Activated CD8-positive, alpha-beta T cell treated with anti-CD3 and anti-CD28 coated beads for 36 hours (primary cell): ENCODE measurements around the gene GPR176. TPM values are rescaled to one million over a fixed set of nuclear protein-coding genes. Genes with fewer than 3 reads are reported as not detected.

Experiments used
- ATAC-seq: fragments of 200-7000 bp; cut with Tn5 transposase; one replicate; pipeline ENCODE4 v1.10.0; 2021; ENCODE audit warnings: mild to moderate bottlenecking, moderate library complexity
- CTCF ChIA-PET: fragments of 350-600 bp; sonication (Branson Sonifier 250); formaldehyde crosslinking; loops from one replicate; lab custom pipeline; 2021; ENCODE audit warnings: antibody characterized with exemption; lab: Charles Lee
- POLR2A ChIA-PET: fragments of 350-600 bp; sonication (Branson Sonifier 250); formaldehyde crosslinking; loops from one replicate; lab custom pipeline; 2021; ENCODE audit warnings: antibody characterized with exemption; lab: Charles Lee
- DNase-seq: peaks from one replicate; pipeline ENCODE4 v3.0.0-alpha.2; 2020
- H3K27ac Mint-ChIP-seq: one replicate; pipeline ENCODE4 v1.8.0; 2021; ENCODE audit warnings: mild to moderate bottlenecking, mixed read lengths
- H3K27me3 Mint-ChIP-seq: one replicate; pipeline ENCODE4 v1.8.0; 2021; ENCODE audit warnings: mixed read lengths
- H3K36me3 Mint-ChIP-seq: one replicate; pipeline ENCODE4 v1.8.0; 2021; ENCODE audit warnings: low read depth, mixed read lengths
- H3K4me1 Mint-ChIP-seq: one replicate; pipeline ENCODE4 v1.8.0; 2021; ENCODE audit warnings: low read depth, mixed read lengths
- H3K4me3 Mint-ChIP-seq: one replicate; pipeline ENCODE4 v1.8.0; 2021; ENCODE audit warnings: mild to moderate bottlenecking, moderate library complexity, mixed read lengths
- H3K9me3 Mint-ChIP-seq: one replicate; pipeline ENCODE4 v1.8.0; 2021; ENCODE audit warnings: mixed read lengths
- intact Hi-C: fragments of 100-400 bp; cut with micrococcal nuclease; formaldehyde crosslinking; loops from one replicate; pipeline ENCODE4 v1.10.0; 2022
- total RNA-seq, 2 experiments: library from RNA; stranded (reverse); gene quantifications; one replicate each; pipeline ENCODE4 v1.2.3, GENCODE V29; 2021
- TF ChIP-seq, protein P1 (sequence below): fragments of 200-600 bp; IDR thresholded peaks from one replicate; pipeline ENCODE4 v1.8.0; 2022; ENCODE audit warnings: antibody characterized with exemption, mild to moderate bottlenecking

Gene GPR176
- total RNA-seq, 2 experiments from 2014 or later, result 0.13 to 0.16 TPM

DNA sequence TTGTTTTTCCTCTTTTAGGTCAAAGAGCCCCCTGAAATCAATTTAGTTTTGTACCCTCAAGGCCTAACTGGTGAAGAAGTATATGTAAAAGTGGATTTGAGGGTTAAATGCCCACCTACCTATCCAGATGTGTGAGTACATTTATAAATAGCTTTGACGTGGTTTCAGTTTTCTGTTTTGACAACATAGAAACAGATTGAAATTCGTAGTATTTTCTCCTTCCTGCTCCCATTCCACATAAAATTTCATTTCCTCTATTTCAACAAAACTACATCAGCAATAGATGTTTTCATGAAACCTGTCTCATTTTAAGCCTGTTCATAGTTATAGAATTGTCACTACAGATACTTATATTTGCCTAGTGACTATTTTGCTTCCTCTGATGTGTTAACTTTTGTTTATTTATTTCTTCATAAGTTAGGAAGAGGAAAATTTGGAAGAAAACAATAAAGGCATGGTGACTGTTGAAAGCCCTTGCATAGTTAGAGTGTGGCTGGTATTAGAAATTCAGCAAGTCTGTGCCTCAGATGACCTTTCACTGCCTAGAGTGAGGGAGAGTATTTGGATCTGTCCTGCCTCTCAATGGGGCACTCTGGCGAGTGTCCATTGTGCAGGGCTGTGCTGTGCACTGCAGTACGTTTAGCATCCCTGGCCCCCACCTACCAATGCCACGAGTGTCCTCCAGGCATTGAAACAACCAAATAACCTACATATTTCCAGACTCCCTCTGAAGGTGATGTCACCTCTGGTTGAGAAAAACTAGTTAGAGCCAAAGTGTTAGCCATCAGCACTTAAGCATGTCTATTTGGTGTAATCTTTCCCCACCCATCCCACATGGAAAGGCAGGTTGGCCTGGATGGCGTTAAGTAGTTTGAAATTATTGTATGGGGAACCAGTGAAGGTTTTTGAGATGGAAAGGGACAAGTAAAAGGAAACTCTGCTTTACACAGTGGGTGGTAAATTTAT is 19.7 kb upstream of the GPR176 start:
- DNase-seq, result no peak
- H3K36me3 Mint-ChIP-seq, result peaks cover 27% of the 10 kb centered on the region
- ChIA-PET CTCF (no interaction called here), POLR2A (no interaction called here)
- no peak overlapping the region for H3K4me3 Mint-ChIP-seq
- no peak for ATAC-seq
- no peaks in the 10 kb centered on the region for H3K9me3 Mint-ChIP-seq
- TF ChIP-seq, protein P1, sequence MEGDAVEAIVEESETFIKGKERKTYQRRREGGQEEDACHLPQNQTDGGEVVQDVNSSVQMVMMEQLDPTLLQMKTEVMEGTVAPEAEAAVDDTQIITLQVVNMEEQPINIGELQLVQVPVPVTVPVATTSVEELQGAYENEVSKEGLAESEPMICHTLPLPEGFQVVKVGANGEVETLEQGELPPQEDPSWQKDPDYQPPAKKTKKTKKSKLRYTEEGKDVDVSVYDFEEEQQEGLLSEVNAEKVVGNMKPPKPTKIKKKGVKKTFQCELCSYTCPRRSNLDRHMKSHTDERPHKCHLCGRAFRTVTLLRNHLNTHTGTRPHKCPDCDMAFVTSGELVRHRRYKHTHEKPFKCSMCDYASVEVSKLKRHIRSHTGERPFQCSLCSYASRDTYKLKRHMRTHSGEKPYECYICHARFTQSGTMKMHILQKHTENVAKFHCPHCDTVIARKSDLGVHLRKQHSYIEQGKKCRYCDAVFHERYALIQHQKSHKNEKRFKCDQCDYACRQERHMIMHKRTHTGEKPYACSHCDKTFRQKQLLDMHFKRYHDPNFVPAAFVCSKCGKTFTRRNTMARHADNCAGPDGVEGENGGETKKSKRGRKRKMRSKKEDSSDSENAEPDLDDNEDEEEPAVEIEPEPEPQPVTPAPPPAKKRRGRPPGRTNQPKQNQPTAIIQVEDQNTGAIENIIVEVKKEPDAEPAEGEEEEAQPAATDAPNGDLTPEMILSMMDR, result no peak
- intact Hi-C loops, result no loop called here
- no peak overlapping the region for H3K27ac Mint-ChIP-seq
- no peaks in the 10 kb centered on the region for H3K27me3 Mint-ChIP-seq
- H3K4me1 Mint-ChIP-seq, result peaks cover 19% of the 10 kb centered on the region

DNA sequence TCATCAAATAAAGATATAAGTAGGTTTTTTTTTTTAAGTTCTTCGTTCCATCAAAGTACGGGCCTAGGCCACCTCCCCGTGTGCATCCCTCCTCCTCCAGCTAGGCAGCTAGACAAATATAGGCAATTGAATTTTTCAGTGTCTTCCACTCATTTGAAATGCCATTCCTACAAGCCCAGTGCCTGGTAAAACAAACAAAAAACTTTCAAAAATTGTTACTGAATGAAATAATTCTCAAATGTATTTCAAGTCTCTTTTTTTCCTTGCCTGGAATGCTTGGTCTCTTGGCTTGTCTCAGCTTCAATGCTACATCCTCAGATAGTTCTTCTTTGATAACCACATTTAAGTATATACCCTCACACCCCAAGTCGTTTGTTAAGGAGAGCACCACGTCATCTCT is 17.6 kb upstream of the GPR176 start:
- DNase-seq (no peak), ATAC-seq (no peak)
- TF ChIP-seq, protein P1, result no peak
- ChIA-PET POLR2A (interaction anchor here (0.7 kb wide), 1 partner anchor 15 kb away, joined by 3 read pairs; no protein-coding TSS in a partner anchor), CTCF (interaction anchor here (2.1 kb wide), 1 partner anchor 11 kb away, joined by 5 read pairs; no protein-coding TSS in a partner anchor)
- no peak overlapping the region for H3K27ac Mint-ChIP-seq
- no peak overlapping the region for H3K4me3 Mint-ChIP-seq
- intact Hi-C loops, result no loop called here
- H3K9me3 Mint-ChIP-seq, result no peaks in the 10 kb centered on the region
- peaks cover 26% of the 10 kb centered on the region for H3K4me1 Mint-ChIP-seq
- H3K36me3 Mint-ChIP-seq, result peaks cover 15% of the 10 kb centered on the region
- peaks cover under 1% of the 10 kb centered on the region for H3K27me3 Mint-ChIP-seq

DNA sequence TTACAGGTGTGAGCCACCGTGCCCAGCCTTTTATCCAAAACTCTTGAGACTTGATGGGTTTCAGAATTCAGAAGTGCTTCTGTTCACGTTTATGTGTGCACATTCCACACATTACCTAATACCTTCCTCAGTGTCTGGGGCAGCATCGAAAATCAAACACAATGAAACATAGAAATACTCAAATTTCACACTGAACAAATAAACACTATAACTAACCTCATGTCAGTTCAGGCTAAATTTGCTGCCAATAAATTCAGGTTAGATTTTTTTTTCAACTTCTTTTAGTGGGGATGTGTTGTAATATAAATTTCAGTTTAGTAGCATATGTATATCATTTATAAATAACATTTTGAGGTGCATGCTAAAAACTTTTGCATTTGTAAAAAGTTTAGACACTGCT is 16.6 kb upstream of the GPR176 start:
- peaks cover 12% of the 10 kb centered on the region for H3K36me3 Mint-ChIP-seq
- POLR2A ChIA-PET, result no interaction called here
- TF ChIP-seq, protein P1, result no peak
- no peak for ATAC-seq
- H3K4me3 Mint-ChIP-seq, result no peak overlapping the region
- H3K4me1 Mint-ChIP-seq, result peaks cover 25% of the 10 kb centered on the region
- no peak overlapping the region for H3K27ac Mint-ChIP-seq
- no peaks in the 10 kb centered on the region for H3K9me3 Mint-ChIP-seq
- H3K27me3 Mint-ChIP-seq, result peaks cover 5% of the 10 kb centered on the region
- CTCF ChIA-PET, result interaction anchor here (0.8 to 2.1 kb wide), 3 partner anchors 12 to 100 kb away, joined by 3 to 6 read pairs (median 5); no protein-coding TSS in a partner anchor
- intact Hi-C loops, result no loop called here
- DNase-seq, result no peak

DNA sequence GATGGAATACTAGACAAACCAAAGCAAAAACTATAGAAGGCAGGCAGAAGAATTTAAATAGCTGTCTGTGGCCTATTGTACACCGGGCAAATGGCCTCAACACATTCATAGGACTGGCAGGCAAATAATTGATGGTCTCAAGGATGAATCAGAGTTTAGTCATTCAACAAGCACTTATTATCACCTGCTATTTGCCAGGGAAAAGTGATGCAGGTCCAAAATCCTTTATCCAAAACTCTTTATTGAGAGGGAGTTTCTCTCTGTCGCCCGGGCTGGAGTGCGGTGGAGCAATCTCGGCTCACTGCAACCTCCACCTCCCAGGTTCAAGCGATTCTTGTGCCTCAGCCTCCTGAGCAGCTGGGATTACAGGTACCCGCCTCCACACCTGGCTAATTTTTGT is 16.1 kb upstream of the GPR176 start:
- intact Hi-C loops, result no loop called here
- DNase-seq (no peak), ATAC-seq (no peak)
- no peaks in the 10 kb centered on the region for H3K9me3 Mint-ChIP-seq
- peaks cover 12% of the 10 kb centered on the region for H3K36me3 Mint-ChIP-seq
- CTCF ChIA-PET, result interaction anchor here (0.8 to 2.1 kb wide), 5 partner anchors 12 to 148 kb away, joined by 3 to 6 read pairs (median 3); no protein-coding TSS in a partner anchor
- H3K4me3 Mint-ChIP-seq, result no peak overlapping the region
- H3K27ac Mint-ChIP-seq, result no peak overlapping the region
- TF ChIP-seq, protein P1, result no peak
- H3K4me1 Mint-ChIP-seq, result peaks cover 25% of the 10 kb centered on the region
- POLR2A ChIA-PET, result no interaction called here
- H3K27me3 Mint-ChIP-seq, result peaks cover 5% of the 10 kb centered on the region

DNA sequence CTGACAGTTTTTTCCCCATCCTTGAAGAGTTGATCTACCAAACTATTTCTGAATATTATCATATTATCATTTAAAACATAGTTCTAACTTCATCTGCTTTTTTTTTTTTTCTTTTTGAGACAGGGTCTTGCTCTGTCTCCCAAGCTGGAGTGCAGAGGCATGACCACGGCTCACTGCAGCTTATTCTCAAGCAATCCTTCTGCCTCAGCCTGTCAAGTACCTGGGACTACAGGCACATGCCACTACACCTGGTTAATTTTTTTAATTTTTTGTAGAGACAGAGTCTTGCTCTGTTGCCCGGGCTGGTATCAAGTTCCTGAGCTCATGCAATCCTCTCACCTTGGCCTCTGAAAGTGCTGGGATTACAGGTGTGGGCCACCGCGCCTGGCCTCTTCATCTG is 15.2 kb upstream of the GPR176 start:
- CTCF ChIA-PET, result interaction anchor here (1.2 to 1.8 kb wide), 4 partner anchors 12 to 147 kb away, joined by 3 to 6 read pairs (median 4); no protein-coding TSS in a partner anchor
- POLR2A ChIA-PET, result interaction anchor here (1.0 kb wide), 1 partner anchor 15 kb away, joined by 3 read pairs; the partner anchor contains the start of gene GPR176

More for the DNA sequence above, 15.2 kb upstream of the GPR176 start:
- H3K9me3 Mint-ChIP-seq, result no peaks in the 10 kb centered on the region
- H3K36me3 Mint-ChIP-seq, result peaks cover 9% of the 10 kb centered on the region
- intact Hi-C loops, result no loop called here
- TF ChIP-seq, protein P1, result no peak
- peaks cover 5% of the 10 kb centered on the region for H3K27me3 Mint-ChIP-seq
- DNase-seq (no peak), ATAC-seq (no peak)
- H3K27ac Mint-ChIP-seq, result no peak overlapping the region
- peaks cover 25% of the 10 kb centered on the region for H3K4me1 Mint-ChIP-seq
- H3K4me3 Mint-ChIP-seq, result peak overlapping the region; percentile 82
